ENCODE measurements around the gene SNCAIP.

The SNCAIP gene

GRCh38 chr5:122295138-122295537 is 16.9 kb upstream of the SNCAIP start:
- H3K4me1 ChIP-seq (ENCODE audit: control insufficient read depth in 2 of 2, insufficient read depth in 2 of 2, low read length in 2 of 2): no peaks in the 10 kb centered on the region
- H3K4me3 ChIP-seq (ENCODE audit: low read length in 2 of 2): no peak overlapping the region
- H3K9me3 ChIP-seq (ENCODE audit: control insufficient read depth in 2 of 2, low read length in 2 of 2): no peaks in the 10 kb centered on the region
- no peaks in the 10 kb centered on the region for H3K27me3 ChIP-seq (ENCODE audit: control insufficient read depth in 2 of 2, insufficient read depth in 2 of 2, low read length in 2 of 2)
- H3K36me3 ChIP-seq (ENCODE audit: control insufficient read depth in 2 of 2, insufficient read depth in 2 of 2, low read length in 2 of 2): no peaks in the 10 kb centered on the region
- no peak overlapping the region for H3K27ac ChIP-seq (ENCODE audit: low read depth in 2 of 2, low read length in 2 of 2)
- no peak overlapping the region for H3K9ac ChIP-seq (ENCODE audit: low read depth in 1 of 2, low read length in 2 of 2)

- H3K36me3 ChIP-seq (ENCODE audit: control insufficient read depth in 2 of 2, insufficient read depth in 2 of 2, low read length in 2 of 2): no peaks in the 10 kb centered on the region
- H3K4me1 ChIP-seq (ENCODE audit: control insufficient read depth in 2 of 2, insufficient read depth in 2 of 2, low read length in 2 of 2): no peaks in the 10 kb centered on the region
- H3K27ac ChIP-seq (ENCODE audit: low read depth in 2 of 2, low read length in 2 of 2): no peak overlapping the region
- H3K9me3 ChIP-seq (ENCODE audit: control insufficient read depth in 2 of 2, low read length in 2 of 2): no peaks in the 10 kb centered on the region
- H3K27me3 ChIP-seq (ENCODE audit: control insufficient read depth in 2 of 2, insufficient read depth in 2 of 2, low read length in 2 of 2): no peaks in the 10 kb centered on the region
- no peak overlapping the region for H3K9ac ChIP-seq (ENCODE audit: low read depth in 1 of 2, low read length in 2 of 2)
- no peak overlapping the region for H3K4me3 ChIP-seq (ENCODE audit: low read length in 2 of 2)
Observed at GRCh38 chr5:122296871-122297270, 15.2 kb upstream of the SNCAIP start.

- Histone ChIP-seq H3K27ac (ENCODE audit: low read depth in 2 of 2, low read length in 2 of 2) (no peak overlapping the region), H3K9me3 (ENCODE audit: control insufficient read depth in 2 of 2, low read length in 2 of 2) (no peaks in the 10 kb centered on the region), H3K9ac (ENCODE audit: low read depth in 1 of 2, low read length in 2 of 2) (no peak overlapping the region), H3K4me1 (ENCODE audit: control insufficient read depth in 2 of 2, insufficient read depth in 2 of 2, low read length in 2 of 2) (no peaks in the 10 kb centered on the region), H3K4me3 (ENCODE audit: low read length in 2 of 2) (no peak overlapping the region), H3K36me3 (ENCODE audit: control insufficient read depth in 2 of 2, insufficient read depth in 2 of 2, low read length in 2 of 2) (no peaks in the 10 kb centered on the region), H3K27me3 (ENCODE audit: control insufficient read depth in 2 of 2, insufficient read depth in 2 of 2, low read length in 2 of 2) (no peaks in the 10 kb centered on the region)
Observed at GRCh38 chr5:122297587-122298298, 14.3 kb upstream of the SNCAIP start.

GRCh38 chr5:122300374-122300773 is 11.7 kb upstream of the SNCAIP start:
- Histone ChIP-seq H3K4me1 (ENCODE audit: control insufficient read depth in 2 of 2, insufficient read depth in 2 of 2, low read length in 2 of 2) (no peaks in the 10 kb centered on the region), H3K9ac (ENCODE audit: low read depth in 1 of 2, low read length in 2 of 2) (no peak overlapping the region), H3K4me3 (ENCODE audit: low read length in 2 of 2) (no peak overlapping the region), H3K27ac (ENCODE audit: low read depth in 2 of 2, low read length in 2 of 2) (no peak overlapping the region), H3K27me3 (ENCODE audit: control insufficient read depth in 2 of 2, insufficient read depth in 2 of 2, low read length in 2 of 2) (no peaks in the 10 kb centered on the region), H3K36me3 (ENCODE audit: control insufficient read depth in 2 of 2, insufficient read depth in 2 of 2, low read length in 2 of 2) (no peaks in the 10 kb centered on the region), H3K9me3 (ENCODE audit: control insufficient read depth in 2 of 2, low read length in 2 of 2) (no peaks in the 10 kb centered on the region)

- no peaks in the 10 kb centered on the region for H3K27me3 ChIP-seq (ENCODE audit: control insufficient read depth in 2 of 2, insufficient read depth in 2 of 2, low read length in 2 of 2)
- H3K9me3 ChIP-seq (ENCODE audit: control insufficient read depth in 2 of 2, low read length in 2 of 2): no peaks in the 10 kb centered on the region
- no peaks in the 10 kb centered on the region for H3K4me1 ChIP-seq (ENCODE audit: control insufficient read depth in 2 of 2, insufficient read depth in 2 of 2, low read length in 2 of 2)
- no peak overlapping the region for H3K9ac ChIP-seq (ENCODE audit: low read depth in 1 of 2, low read length in 2 of 2)
- no peak overlapping the region for H3K27ac ChIP-seq (ENCODE audit: low read depth in 2 of 2, low read length in 2 of 2)
- H3K4me3 ChIP-seq (ENCODE audit: low read length in 2 of 2): no peak overlapping the region
- no peaks in the 10 kb centered on the region for H3K36me3 ChIP-seq (ENCODE audit: control insufficient read depth in 2 of 2, insufficient read depth in 2 of 2, low read length in 2 of 2)
Observed at GRCh38 chr5:122301016-122301415, 11.0 kb upstream of the SNCAIP start.

- no peaks in the 10 kb centered on the region for H3K4me1 ChIP-seq (ENCODE audit: control insufficient read depth in 2 of 2, insufficient read depth in 2 of 2, low read length in 2 of 2)
- H3K9me3 ChIP-seq (ENCODE audit: control insufficient read depth in 2 of 2, low read length in 2 of 2): no peaks in the 10 kb centered on the region
- H3K27me3 ChIP-seq (ENCODE audit: control insufficient read depth in 2 of 2, insufficient read depth in 2 of 2, low read length in 2 of 2): no peaks in the 10 kb centered on the region
- H3K9ac ChIP-seq (ENCODE audit: low read depth in 1 of 2, low read length in 2 of 2): no peak overlapping the region
- H3K36me3 ChIP-seq (ENCODE audit: control insufficient read depth in 2 of 2, insufficient read depth in 2 of 2, low read length in 2 of 2): no peaks in the 10 kb centered on the region
- no peak overlapping the region for H3K27ac ChIP-seq (ENCODE audit: low read depth in 2 of 2, low read length in 2 of 2)
- no peak overlapping the region for H3K4me3 ChIP-seq (ENCODE audit: low read length in 2 of 2)
Observed at GRCh38 chr5:122304471-122305215, 7.4 kb upstream of the SNCAIP start.

- H3K4me1 ChIP-seq (ENCODE audit: control insufficient read depth in 2 of 2, insufficient read depth in 2 of 2, low read length in 2 of 2): no peaks in the 10 kb centered on the region
- H3K36me3 ChIP-seq (ENCODE audit: control insufficient read depth in 2 of 2, insufficient read depth in 2 of 2, low read length in 2 of 2): no peaks in the 10 kb centered on the region
- H3K9me3 ChIP-seq (ENCODE audit: control insufficient read depth in 2 of 2, low read length in 2 of 2): no peaks in the 10 kb centered on the region
- no peak overlapping the region for H3K9ac ChIP-seq (ENCODE audit: low read depth in 1 of 2, low read length in 2 of 2)
- no peak overlapping the region for H3K27ac ChIP-seq (ENCODE audit: low read depth in 2 of 2, low read length in 2 of 2)
- H3K4me3 ChIP-seq (ENCODE audit: low read length in 2 of 2): no peak overlapping the region
- H3K27me3 ChIP-seq (ENCODE audit: control insufficient read depth in 2 of 2, insufficient read depth in 2 of 2, low read length in 2 of 2): peaks cover 0 to 5% of the 10 kb centered on the region in 2 donors
Observed at GRCh38 chr5:122306461-122306860, 5.6 kb upstream of the SNCAIP start.

- Histone ChIP-seq H3K36me3 (ENCODE audit: control insufficient read depth in 2 of 2, insufficient read depth in 2 of 2, low read length in 2 of 2) (no peaks in the 10 kb centered on the region), H3K9ac (ENCODE audit: low read depth in 1 of 2, low read length in 2 of 2) (no peak overlapping the region), H3K4me3 (ENCODE audit: low read length in 2 of 2) (no peak overlapping the region), H3K4me1 (ENCODE audit: control insufficient read depth in 2 of 2, insufficient read depth in 2 of 2, low read length in 2 of 2) (peaks cover 8 to 11% of the 10 kb centered on the region in 2 donors), H3K9me3 (ENCODE audit: control insufficient read depth in 2 of 2, low read length in 2 of 2) (no peaks in the 10 kb centered on the region), H3K27ac (ENCODE audit: low read depth in 2 of 2, low read length in 2 of 2) (peak overlapping the region; percentile 24 to 35), H3K27me3 (ENCODE audit: control insufficient read depth in 2 of 2, insufficient read depth in 2 of 2, low read length in 2 of 2) (peaks cover 13 to 19% of the 10 kb centered on the region in 2 donors)
Observed at GRCh38 chr5:122310889-122311288, 1.1 kb upstream of the SNCAIP start.

GRCh38 chr5:122311497-122311960 is 508 bp upstream of the SNCAIP start:
- peaks cover 8 to 11% of the 10 kb centered on the region in 2 donors for H3K4me1 ChIP-seq (ENCODE audit: control insufficient read depth in 2 of 2, insufficient read depth in 2 of 2, low read length in 2 of 2)
- H3K9ac ChIP-seq (ENCODE audit: low read depth in 1 of 2, low read length in 2 of 2): peak overlapping the region in 1 of 2 donors; percentile 47
- H3K27me3 ChIP-seq (ENCODE audit: control insufficient read depth in 2 of 2, insufficient read depth in 2 of 2, low read length in 2 of 2): peaks cover 13 to 19% of the 10 kb centered on the region in 2 donors
- H3K36me3 ChIP-seq (ENCODE audit: control insufficient read depth in 2 of 2, insufficient read depth in 2 of 2, low read length in 2 of 2): no peaks in the 10 kb centered on the region
- H3K9me3 ChIP-seq (ENCODE audit: control insufficient read depth in 2 of 2, low read length in 2 of 2): no peaks in the 10 kb centered on the region
- peak overlapping the region; percentile 45 to 46 for H3K4me3 ChIP-seq (ENCODE audit: low read length in 2 of 2)
- peak overlapping the region; percentile 24 to 35 for H3K27ac ChIP-seq (ENCODE audit: low read depth in 2 of 2, low read length in 2 of 2)
